NCI-H187 (cell line): ENCODE data around the gene LYPD3.
"Not testable (repeated sequence)": the region's sequence is repeated elsewhere in the genome, so short reads cannot be mapped to it uniquely, and the experiment has no call there.

ENCODE experiments used
- DNase-seq, 2 experiments: peaks; one replicate each; lab custom pipeline; 2025; lab: John Stamatoyannopoulos, UW

LYPD3 gene

GRCh38 chr19:43465468-43466120 is at the start of gene LYPD3:
Gene LYPD3, minus strand, starts transcription at chr19:43465608. Its CDS starts 37 bp downstream, at chr19:43465571.
- no peak for DNase-seq

GRCh38 chr19:43512399-43512798 is 47.0 kb upstream of the LYPD3 start:
- not testable (repeated sequence) for DNase-seq

- no peak for DNase-seq
Measured at GRCh38 chr19:43511324-43511723, 45.9 kb upstream of the LYPD3 start.

- no peak for DNase-seq
Measured at GRCh38 chr19:43510713-43511112, 45.3 kb upstream of the LYPD3 start.

- no peak for DNase-seq
Measured at GRCh38 chr19:43507880-43508279, 42.5 kb upstream of the LYPD3 start.

GRCh38 chr19:43506629-43507028 is 41.2 kb upstream of the LYPD3 start:
- no peak for DNase-seq

- DNase-seq, result no peak
Measured at GRCh38 chr19:43505941-43506340, 40.5 kb upstream of the LYPD3 start.

GRCh38 chr19:43505186-43505456 is 39.7 kb upstream of the LYPD3 start:
- DNase-seq, result no peak

- DNase-seq, result no peak
Measured at GRCh38 chr19:43504426-43505185, 39.2 kb upstream of the LYPD3 start, which contains the start of gene PHLDB3. Gene PHLDB3, minus strand, starts transcription at chr19:43504746. Its CDS starts 628 bp downstream, at chr19:43504118.

GRCh38 chr19:43503501-43504425 is 38.4 kb upstream of the LYPD3 start:
- DNase-seq, result no peak

GRCh38 chr19:43502419-43502976 is 37.1 kb upstream of the LYPD3 start:
- DNase-seq, result no peak

- DNase-seq, result no peak
Measured at GRCh38 chr19:43501661-43502418, 36.4 kb upstream of the LYPD3 start.

GRCh38 chr19:43499042-43499441 is 33.6 kb upstream of the LYPD3 start:
- no peak for DNase-seq

- DNase-seq, result no peak
Measured at GRCh38 chr19:43498233-43498842, 32.9 kb upstream of the LYPD3 start.

- no peak for DNase-seq
Measured at GRCh38 chr19:43496960-43497359, 31.6 kb upstream of the LYPD3 start.

GRCh38 chr19:43495082-43495481 is 29.7 kb upstream of the LYPD3 start:
- DNase-seq, result no peak

- no peak for DNase-seq
Measured at GRCh38 chr19:43490759-43491158, 25.4 kb upstream of the LYPD3 start.

GRCh38 chr19:43489979-43490599 is 24.7 kb upstream of the LYPD3 start:
- no peak for DNase-seq

GRCh38 chr19:43489310-43489709 is 23.9 kb upstream of the LYPD3 start:
- no peak for DNase-seq

- no peak for DNase-seq
Measured at GRCh38 chr19:43488179-43488578, 22.8 kb upstream of the LYPD3 start.

- DNase-seq, result no peak
Measured at GRCh38 chr19:43486412-43486811, 21.0 kb upstream of the LYPD3 start.
